ENCODE measurements around the gene VPS37C. TPM values are rescaled to one million over a fixed set of nuclear protein-coding genes. Genes with fewer than 3 reads are reported as not detected.

Gene VPS37C
- total RNA-seq, 4 donors from 2014 or later: 12.6 to 23.5 (median 18.0) TPM

GRCh38 chr11:61120706-61121191 is 40.5 kb downstream of the VPS37C start:
- Histone ChIP-seq H3K36me3 (no peaks in the 10 kb centered on the region), H3K27me3 (no peaks in the 10 kb centered on the region), H3K4me1 (peaks cover 8 to 15% (median 11%) of the 10 kb centered on the region in 3 donors), H3K9me3 (no peaks in the 10 kb centered on the region), H3K27ac (no peak overlapping the region), H3K4me3 (no peak overlapping the region)
- intact Hi-C loops (cut with DNase I): loop anchor here (10.0 kb wide), 1 partner anchor 296 kb away; no protein-coding TSS in a partner anchor
- 49% methylated on average over 3 of the region's 5 CpGs; no CpG with 5 or more reads in 1 of the 2 donors for WGBS, 2 donors
- TF ChIP-seq, protein P1, sequence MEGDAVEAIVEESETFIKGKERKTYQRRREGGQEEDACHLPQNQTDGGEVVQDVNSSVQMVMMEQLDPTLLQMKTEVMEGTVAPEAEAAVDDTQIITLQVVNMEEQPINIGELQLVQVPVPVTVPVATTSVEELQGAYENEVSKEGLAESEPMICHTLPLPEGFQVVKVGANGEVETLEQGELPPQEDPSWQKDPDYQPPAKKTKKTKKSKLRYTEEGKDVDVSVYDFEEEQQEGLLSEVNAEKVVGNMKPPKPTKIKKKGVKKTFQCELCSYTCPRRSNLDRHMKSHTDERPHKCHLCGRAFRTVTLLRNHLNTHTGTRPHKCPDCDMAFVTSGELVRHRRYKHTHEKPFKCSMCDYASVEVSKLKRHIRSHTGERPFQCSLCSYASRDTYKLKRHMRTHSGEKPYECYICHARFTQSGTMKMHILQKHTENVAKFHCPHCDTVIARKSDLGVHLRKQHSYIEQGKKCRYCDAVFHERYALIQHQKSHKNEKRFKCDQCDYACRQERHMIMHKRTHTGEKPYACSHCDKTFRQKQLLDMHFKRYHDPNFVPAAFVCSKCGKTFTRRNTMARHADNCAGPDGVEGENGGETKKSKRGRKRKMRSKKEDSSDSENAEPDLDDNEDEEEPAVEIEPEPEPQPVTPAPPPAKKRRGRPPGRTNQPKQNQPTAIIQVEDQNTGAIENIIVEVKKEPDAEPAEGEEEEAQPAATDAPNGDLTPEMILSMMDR (IDR thresholded peaks at IDR 0.05): no peak
- no peak for TF ChIP-seq POLR2A (IDR thresholded peaks at IDR 0.05)
- DNase-seq: no peak

GRCh38 chr11:61120099-61120705 is 41.0 kb downstream of the VPS37C start:
- H3K4me1 ChIP-seq: peaks cover 8 to 15% (median 11%) of the 10 kb centered on the region in 3 donors
- H3K36me3 ChIP-seq: no peaks in the 10 kb centered on the region
- no peaks in the 10 kb centered on the region for H3K9me3 ChIP-seq
- no peak for DNase-seq
- H3K4me3 ChIP-seq: no peak overlapping the region
- intact Hi-C loops (cut with DNase I): loop anchor here (10.0 kb wide), 1 partner anchor 295 kb away; no protein-coding TSS in a partner anchor
- H3K27me3 ChIP-seq: no peaks in the 10 kb centered on the region
- no peak overlapping the region for H3K27ac ChIP-seq
- no peak for TF ChIP-seq POLR2A (IDR thresholded peaks at IDR 0.05)
- TF ChIP-seq, protein P1 (IDR thresholded peaks at IDR 0.05): no peak
- 84 to 88% methylated on average over 12 to 14 of the region's 14 CpGs for WGBS, 2 donors

GRCh38 chr11:61119571-61119970 is 41.7 kb downstream of the VPS37C start:
- 62 to 69% methylated on average over 3 of the region's 3 CpGs for WGBS, 2 donors
- no peak overlapping the region for H3K4me3 ChIP-seq
- H3K27me3 ChIP-seq: no peaks in the 10 kb centered on the region
- peaks cover 8 to 15% (median 11%) of the 10 kb centered on the region in 3 donors for H3K4me1 ChIP-seq
- no peaks in the 10 kb centered on the region for H3K9me3 ChIP-seq
- H3K27ac ChIP-seq: no peak overlapping the region
- DNase-seq: no peak
- intact Hi-C loops (cut with DNase I): no loop called here
- no peaks in the 10 kb centered on the region for H3K36me3 ChIP-seq
- TF ChIP-seq, protein P1 (IDR thresholded peaks at IDR 0.05): no peak
- no peak for TF ChIP-seq POLR2A (IDR thresholded peaks at IDR 0.05)

- H3K27ac ChIP-seq: no peak overlapping the region
- H3K4me3 ChIP-seq: no peak overlapping the region
- H3K27me3 ChIP-seq: no peaks in the 10 kb centered on the region
- H3K9me3 ChIP-seq: no peaks in the 10 kb centered on the region
- intact Hi-C loops (cut with DNase I): no loop called here
- H3K4me1 ChIP-seq: peaks cover 8 to 15% (median 11%) of the 10 kb centered on the region in 3 donors
- DNase-seq: no peak
- 28 to 75% methylated on average over 4 to 6 of the region's 9 CpGs for WGBS, 2 donors
- no peaks in the 10 kb centered on the region for H3K36me3 ChIP-seq
- no peak for TF ChIP-seq POLR2A (IDR thresholded peaks at IDR 0.05)
- TF ChIP-seq, protein P1 (IDR thresholded peaks at IDR 0.05): no peak
Measured at GRCh38 chr11:61119055-61119454, 42.2 kb downstream of the VPS37C start.

DNA sequence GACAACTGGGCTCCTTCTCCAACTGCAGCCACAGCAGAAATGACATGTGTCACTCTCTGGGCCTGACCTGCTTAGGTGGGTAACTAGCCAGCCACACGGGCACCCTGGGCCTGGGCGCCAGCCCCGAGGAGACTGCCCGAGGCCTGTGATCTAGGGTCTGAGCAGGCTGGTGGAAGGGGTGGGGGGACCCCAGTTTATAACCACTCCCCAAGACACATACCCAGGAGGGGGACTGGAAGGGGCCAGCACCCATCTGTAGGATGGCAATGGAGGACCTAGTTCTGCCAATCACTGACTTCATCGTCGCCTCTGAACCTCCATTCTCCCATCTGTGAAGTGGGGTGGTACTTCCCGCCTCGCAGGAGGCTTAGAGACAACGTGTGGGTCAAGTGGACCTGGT is 42.8 kb downstream of the VPS37C start:
- no peak for DNase-seq
- Histone ChIP-seq H3K4me1 (peaks cover 8 to 15% (median 11%) of the 10 kb centered on the region in 3 donors), H3K9me3 (no peaks in the 10 kb centered on the region), H3K27me3 (no peaks in the 10 kb centered on the region), H3K27ac (no peak overlapping the region), H3K36me3 (no peaks in the 10 kb centered on the region), H3K4me3 (no peak overlapping the region)
- WGBS, 2 donors: 67% methylated on average over 3 of the region's 9 CpGs; no CpG with 5 or more reads in 1 of the 2 donors
- intact Hi-C loops (cut with DNase I): no loop called here
- TF ChIP-seq POLR2A (IDR thresholded peaks at IDR 0.05): no peak
- TF ChIP-seq, protein P1 (IDR thresholded peaks at IDR 0.05): no peak

All from esophagus squamous epithelium (tissue), 5 donors.